Measurements from ENCODE around the gene CENPW.

The CENPW gene

GRCh38 chr6:126372626-126373025 is 32.7 kb downstream of the CENPW start:
- H3K27me3 ChIP-seq (ENCODE audit: insufficient read depth, insufficient read length), result no peaks in the 10 kb centered on the region
- no peaks in the 10 kb centered on the region for H3K36me3 ChIP-seq (ENCODE audit: insufficient read depth, insufficient read length, low read length)

GRCh38 chr6:126373344-126373743 is 33.4 kb downstream of the CENPW start:
- Histone ChIP-seq H3K9me3 (ENCODE audit: insufficient read depth, low read length) (peaks cover 6% of the 10 kb centered on the region; the same call in 1 of the 2 replicates), H3K27me3 (ENCODE audit: insufficient read depth, insufficient read length) (no peaks in the 10 kb centered on the region), H3K9ac (ENCODE audit: insufficient read length, low read depth) (no peak overlapping the region), H3K4me1 (ENCODE audit: insufficient read depth, insufficient read length) (no peaks in the 10 kb centered on the region), H3K4me3 (ENCODE audit: insufficient read length, low read depth) (no peak overlapping the region), H3K36me3 (ENCODE audit: insufficient read depth, insufficient read length, low read length) (no peaks in the 10 kb centered on the region)
- no peak for DNase-seq (ENCODE audit: low read depth, low spot score)
- no peak for TF ChIP-seq SUZ12 (IDR thresholded peaks at IDR 0.05; ENCODE audit: extremely low read depth, insufficient read depth, insufficient read length)
- TF ChIP-seq ZNF274 (IDR thresholded peaks at IDR 0.05; ENCODE audit: low read depth, low read length), result no peak
- no peak for TF ChIP-seq YY1 (IDR thresholded peaks at IDR 0.05; ENCODE audit: insufficient read depth, insufficient read length)

More at GRCh38 chr6:126372626-126373025, 32.7 kb downstream of the CENPW start:
- no peak for TF ChIP-seq ZNF274 (IDR thresholded peaks at IDR 0.05; ENCODE audit: low read depth, low read length)
- H3K9ac ChIP-seq (ENCODE audit: insufficient read length, low read depth), result no peak overlapping the region
- no peaks in the 10 kb centered on the region for H3K4me1 ChIP-seq (ENCODE audit: insufficient read depth, insufficient read length)
- no peak overlapping the region for H3K4me3 ChIP-seq (ENCODE audit: insufficient read length, low read depth)
- no peak for DNase-seq (ENCODE audit: low read depth, low spot score)
- peaks cover 6% of the 10 kb centered on the region; the same call in 1 of the 2 replicates for H3K9me3 ChIP-seq (ENCODE audit: insufficient read depth, low read length)

GRCh38 chr6:126374372-126374771 is 34.5 kb downstream of the CENPW start:
- Histone ChIP-seq H3K9ac (ENCODE audit: insufficient read length, low read depth) (no peak overlapping the region), H3K4me3 (ENCODE audit: insufficient read length, low read depth) (no peak overlapping the region), H3K27me3 (ENCODE audit: insufficient read depth, insufficient read length) (no peaks in the 10 kb centered on the region), H3K9me3 (ENCODE audit: insufficient read depth, low read length) (peaks cover 6% of the 10 kb centered on the region; the same call in 1 of the 2 replicates), H3K4me1 (ENCODE audit: insufficient read depth, insufficient read length) (no peaks in the 10 kb centered on the region), H3K36me3 (ENCODE audit: insufficient read depth, insufficient read length, low read length) (no peaks in the 10 kb centered on the region)
- TF ChIP-seq YY1 (IDR thresholded peaks at IDR 0.05; ENCODE audit: insufficient read depth, insufficient read length) (no peak), SUZ12 (IDR thresholded peaks at IDR 0.05; ENCODE audit: extremely low read depth, insufficient read depth, insufficient read length) (no peak), ZNF274 (IDR thresholded peaks at IDR 0.05; ENCODE audit: low read depth, low read length) (no peak)
- DNase-seq (ENCODE audit: low read depth, low spot score), result no peak

GRCh38 chr6:126376682-126377081 is 36.8 kb downstream of the CENPW start:
- TF ChIP-seq SUZ12 (IDR thresholded peaks at IDR 0.05; ENCODE audit: extremely low read depth, insufficient read depth, insufficient read length), result no peak
- no peak for TF ChIP-seq YY1 (IDR thresholded peaks at IDR 0.05; ENCODE audit: insufficient read depth, insufficient read length)
- no peak for TF ChIP-seq ZNF274 (IDR thresholded peaks at IDR 0.05; ENCODE audit: low read depth, low read length)
- Histone ChIP-seq H3K36me3 (ENCODE audit: insufficient read depth, insufficient read length, low read length) (no peaks in the 10 kb centered on the region), H3K4me1 (ENCODE audit: insufficient read depth, insufficient read length) (no peaks in the 10 kb centered on the region), H3K9me3 (ENCODE audit: insufficient read depth, low read length) (peaks cover 6% of the 10 kb centered on the region; the same call in 1 of the 2 replicates), H3K9ac (ENCODE audit: insufficient read length, low read depth) (no peak overlapping the region), H3K27me3 (ENCODE audit: insufficient read depth, insufficient read length) (no peaks in the 10 kb centered on the region), H3K4me3 (ENCODE audit: insufficient read length, low read depth) (no peak overlapping the region)
- no peak for DNase-seq (ENCODE audit: low read depth, low spot score)

- no peak overlapping the region for H3K4me3 ChIP-seq (ENCODE audit: insufficient read length, low read depth)
- H3K36me3 ChIP-seq (ENCODE audit: insufficient read depth, insufficient read length, low read length), result no peaks in the 10 kb centered on the region
- H3K4me1 ChIP-seq (ENCODE audit: insufficient read depth, insufficient read length), result no peaks in the 10 kb centered on the region
- peaks cover 6% of the 10 kb centered on the region; the same call in 1 of the 2 replicates for H3K9me3 ChIP-seq (ENCODE audit: insufficient read depth, low read length)
- H3K27me3 ChIP-seq (ENCODE audit: insufficient read depth, insufficient read length), result no peaks in the 10 kb centered on the region
- TF ChIP-seq YY1 (IDR thresholded peaks at IDR 0.05; ENCODE audit: insufficient read depth, insufficient read length) (no peak), ZNF274 (IDR thresholded peaks at IDR 0.05; ENCODE audit: low read depth, low read length) (no peak)
- H3K9ac ChIP-seq (ENCODE audit: insufficient read length, low read depth), result no peak overlapping the region
- no peak for DNase-seq (ENCODE audit: low read depth, low spot score)
Measured at GRCh38 chr6:126377594-126378153, 37.8 kb downstream of the CENPW start.

GRCh38 chr6:126380072-126380583 is 40.2 kb downstream of the CENPW start:
- Histone ChIP-seq H3K4me1 (ENCODE audit: insufficient read depth, insufficient read length) (no peaks in the 10 kb centered on the region), H3K36me3 (ENCODE audit: insufficient read depth, insufficient read length, low read length) (no peaks in the 10 kb centered on the region), H3K27me3 (ENCODE audit: insufficient read depth, insufficient read length) (no peaks in the 10 kb centered on the region), H3K9ac (ENCODE audit: insufficient read length, low read depth) (no peak overlapping the region), H3K4me3 (ENCODE audit: insufficient read length, low read depth) (no peak overlapping the region), H3K9me3 (ENCODE audit: insufficient read depth, low read length) (no peaks in the 10 kb centered on the region)
- TF ChIP-seq ZNF274 (IDR thresholded peaks at IDR 0.05; ENCODE audit: low read depth, low read length) (no peak), SUZ12 (IDR thresholded peaks at IDR 0.05; ENCODE audit: extremely low read depth, insufficient read depth, insufficient read length) (no peak), YY1 (IDR thresholded peaks at IDR 0.05; ENCODE audit: insufficient read depth, insufficient read length) (no peak)
- no peak for DNase-seq (ENCODE audit: low read depth, low spot score)

GRCh38 chr6:126381498-126381897 is 41.6 kb downstream of the CENPW start:
- no peak for TF ChIP-seq YY1 (IDR thresholded peaks at IDR 0.05; ENCODE audit: insufficient read depth, insufficient read length)
- no peak for TF ChIP-seq ZNF274 (IDR thresholded peaks at IDR 0.05; ENCODE audit: low read depth, low read length)
- TF ChIP-seq SUZ12 (IDR thresholded peaks at IDR 0.05; ENCODE audit: extremely low read depth, insufficient read depth, insufficient read length), result no peak
- H3K36me3 ChIP-seq (ENCODE audit: insufficient read depth, insufficient read length, low read length), result no peaks in the 10 kb centered on the region
- H3K9me3 ChIP-seq (ENCODE audit: insufficient read depth, low read length), result no peaks in the 10 kb centered on the region
- H3K4me3 ChIP-seq (ENCODE audit: insufficient read length, low read depth), result no peak overlapping the region
- no peak overlapping the region for H3K9ac ChIP-seq (ENCODE audit: insufficient read length, low read depth)
- H3K27me3 ChIP-seq (ENCODE audit: insufficient read depth, insufficient read length), result no peaks in the 10 kb centered on the region
- no peak for DNase-seq (ENCODE audit: low read depth, low spot score)
- no peaks in the 10 kb centered on the region for H3K4me1 ChIP-seq (ENCODE audit: insufficient read depth, insufficient read length)
